B cell (primary cell): ENCODE results near the gene IL6ST. TPM values are rescaled to one million over a fixed set of nuclear protein-coding genes. Genes with fewer than 3 reads are reported as not detected.

Experiments used
- ATAC-seq: fragments of 200-7000 bp; cut with Tn5 transposase; one replicate; pipeline ENCODE4 v1.10.0; 2021; ENCODE audit warnings: low read depth, mild to moderate bottlenecking, moderate number of reproducible peaks, moderate library complexity
- CTCF ChIA-PET: fragments of 350-600 bp; sonication (Branson Sonifier 250); formaldehyde crosslinking; loops from one replicate; lab custom pipeline; 2021; ENCODE audit warnings: antibody characterized with exemption, inconsistent platforms; lab: Charles Lee
- POLR2A ChIA-PET: fragments of 350-600 bp; sonication (Branson Sonifier 250); formaldehyde crosslinking; loops from one replicate; lab custom pipeline; 2021; ENCODE audit warnings: antibody characterized with exemption; lab: Charles Lee
- DNase-seq: peaks from one replicate; pipeline ENCODE4 v3.0.0; 2013
- H2AFZ ChIP-seq: 2 replicates; pipeline ENCODE4 v1.6.1; 2012; ENCODE audit warnings: mild to moderate bottlenecking, low read depth, low read length; ENCODE audit not compliant: insufficient read depth, poor library complexity, severe bottlenecking
- H3K27ac ChIP-seq, 2 donors: 1 replicate in 1 of 2; 2 replicates in 1 of 2; pipeline ENCODE4 v1.5.1; 2012 to 2013; ENCODE audit warnings: low read length in 2 of 2, mild to moderate bottlenecking in 2 of 2, moderate library complexity in 1 of 2
- H3K27me3 ChIP-seq, 4 experiments: fragments of 200-600 bp in 1 of 4; sonication (generic) in 1 of 4; replicated peaks in 1 of 4; 1 replicate in 2 of 4; 2 replicates in 2 of 4; pipeline versions ENCODE4 v1.6.1 to v1.7.0; 2013 to 2016; ENCODE audit warnings: low read length in 3 of 4, mild to moderate bottlenecking in 2 of 4, mixed read lengths in 1 of 4, moderate library complexity in 1 of 4; ENCODE audit not compliant: insufficient read depth in 4 of 4, control insufficient read depth in 3 of 4; ENCODE audit errors: control extremely low read depth in 1 of 4
- H3K36me3 ChIP-seq, 2 experiments: replicated peaks in 1 of 2; 1 replicate in 1 of 2; 2 replicates in 1 of 2; pipeline versions ENCODE4 v1.6.1 to v1.7.1; 2013; ENCODE audit warnings: low read length in 1 of 2; ENCODE audit not compliant: insufficient read depth in 2 of 2, control insufficient read depth in 1 of 2; ENCODE audit errors: control extremely low read depth in 1 of 2, extremely low read depth in 1 of 2
- H3K4me1 ChIP-seq, 2 donors: fragments of 200-600 bp in 1 of 2; sonication (generic) in 1 of 2; 1 replicate in 1 of 2; 2 replicates in 1 of 2; pipeline versions ENCODE4 v1.5.1 to v1.6.1; 2013 to 2017; ENCODE audit warnings: low read length in 2 of 2; ENCODE audit not compliant: control insufficient read depth in 2 of 2, insufficient read depth in 2 of 2
- H3K4me2 ChIP-seq: replicated peaks from 2 replicates; pipeline ENCODE3; 2012; ENCODE audit warnings: mild to moderate bottlenecking, low read depth, low read length; ENCODE audit not compliant: poor library complexity, severe bottlenecking
- H3K4me3 ChIP-seq, 5 experiments: fragments of 200-600 bp in 1 of 5; sonication (generic) in 1 of 5; 1 replicate in 3 of 5; 2 replicates in 2 of 5; pipeline versions ENCODE4 v1.5.1 to v1.7.0; 2011 to 2016; ENCODE audit warnings: low read length in 4 of 5, mild to moderate bottlenecking in 4 of 5, low read depth in 2 of 5, control low read depth in 1 of 5, moderate library complexity in 1 of 5; ENCODE audit not compliant: insufficient read depth in 1 of 5; ENCODE audit errors: control extremely low read depth in 1 of 5, extremely low read depth in 1 of 5
- H3K79me2 ChIP-seq: fragments of 200-600 bp; sonication (generic); one replicate; pipeline ENCODE4 v1.6.0; 2016; ENCODE audit warnings: low read length; ENCODE audit not compliant: control insufficient read depth, insufficient read depth
- H3K9ac ChIP-seq: fragments of 200-600 bp; sonication (generic); 2 replicates; pipeline ENCODE4 v1.6.1; 2017; ENCODE audit warnings: mild to moderate bottlenecking, low read length, moderate library complexity
- H3K9me3 ChIP-seq, 3 donors: one replicate each; pipeline versions ENCODE4 v1.6.1 to v1.7.1; 2013; ENCODE audit warnings: low read length in 2 of 3; ENCODE audit not compliant: control insufficient read depth in 2 of 3, insufficient read depth in 1 of 3; ENCODE audit errors: control extremely low read depth in 1 of 3
- H4K20me1 ChIP-seq: 2 replicates; pipeline ENCODE4 v1.6.0; 2012; ENCODE audit warnings: mild to moderate bottlenecking, low read length; ENCODE audit not compliant: insufficient read depth, control insufficient read depth, poor library complexity, severe bottlenecking
- H3K27ac Mint-ChIP-seq: one replicate; pipeline ENCODE4 v1.8.0; 2021; ENCODE audit warnings: mixed read lengths
- H3K27me3 Mint-ChIP-seq: one replicate; pipeline ENCODE4 v1.8.0; 2021; ENCODE audit warnings: mixed read lengths
- H3K4me1 Mint-ChIP-seq: one replicate; pipeline ENCODE4 v1.8.0; 2021; ENCODE audit warnings: mixed read lengths
- H3K4me3 Mint-ChIP-seq: one replicate; pipeline ENCODE4 v1.8.0; 2021; ENCODE audit warnings: mixed read lengths
- H3K9me3 Mint-ChIP-seq: one replicate; pipeline ENCODE4 v1.8.0; 2022; ENCODE audit warnings: mixed read lengths; ENCODE audit not compliant: insufficient read depth
- CTCF ChIP-seq: fragments of 200-600 bp; IDR thresholded peaks from one replicate; pipeline ENCODE4 v1.8.0; 2022; ENCODE audit warnings: antibody characterized with exemption, mild to moderate bottlenecking
- EZH2 ChIP-seq: IDR thresholded peaks from 2 replicates; pipeline ENCODE4 v1.6.1; 2012; ENCODE audit warnings: borderline replicate concordance, low read depth, mild to moderate bottlenecking, moderate library complexity, low read length; ENCODE audit not compliant: insufficient read depth, poor library complexity, severe bottlenecking
- WGBS: methylation state at CpG from one replicate; pipeline ENCODE4 v1.1.5; 2013; ENCODE audit warnings: missing lambda C conversion rate; ENCODE audit not compliant: insufficient coverage; 5-methylcytosine and 5-hydroxymethylcytosine counted together
- intact Hi-C: fragments of 100-400 bp; cut with micrococcal nuclease; formaldehyde crosslinking; loops from one replicate; pipeline ENCODE4 v1.10.0; 2022
- polyA plus RNA-seq: library from polyadenylated mRNA; depleted of rRNA; stranded (reverse); fragments of >200 nt; gene quantifications from 2 replicates; pipeline ENCODE4 v1.2.3, GENCODE V29; 2012
- total RNA-seq, 2 donors: library from RNA; stranded (reverse); fragments of 120-200 nt in 1 of 2; gene quantifications; 1 replicate in 1 of 2; 2 replicates in 1 of 2; pipeline versions ENCODE4 v1.2.3 to v1.2.4, GENCODE V29; 2013 to 2022

The IL6ST gene
- total and polyA plus RNA-seq, 2 donors (not counting 1 experiment from before 2014, with no cell fraction given): 4.3 to 28.0 TPM

GRCh38 chr5:55973296-55973695 lies 21.5 kb downstream of the IL6ST start:
- no peak for ATAC-seq
- Mint-ChIP-seq H3K4me1 (no peaks in the 10 kb centered on the region), H3K9me3 (no peaks in the 10 kb centered on the region), H3K27me3 (no peaks in the 10 kb centered on the region), H3K4me3 (no peak overlapping the region), H3K27ac (no peak overlapping the region)
- 93% methylated on average over 2 of the region's 4 CpGs for WGBS
- H3K4me1 ChIP-seq: no peaks in the 10 kb centered on the region
- H3K9me3 ChIP-seq: no peaks in the 10 kb centered on the region
- no peak overlapping the region for H3K9ac ChIP-seq
- H3K27me3 ChIP-seq: no peaks in the 10 kb centered on the region
- no peak overlapping the region for H3K4me3 ChIP-seq
- DNase-seq: no peak
- H4K20me1 ChIP-seq: no peaks in the 10 kb centered on the region
- H2AFZ ChIP-seq: no peak overlapping the region
- TF ChIP-seq CTCF: no peak
- TF ChIP-seq EZH2: no peak
- POLR2A ChIA-PET: no interaction called here
- H3K4me2 ChIP-seq: no peak overlapping the region
- peaks cover 3 to 4% of the 10 kb centered on the region in 2 experiments for H3K36me3 ChIP-seq
- intact Hi-C loops: no loop called here
- peaks cover 11% of the 10 kb centered on the region for H3K79me2 ChIP-seq
- CTCF ChIA-PET: no interaction called here
- H3K27ac ChIP-seq: no peak overlapping the region

- Mint-ChIP-seq H3K4me3 (no peak overlapping the region), H3K9me3 (no peaks in the 10 kb centered on the region), H3K27ac (no peak overlapping the region), H3K27me3 (no peaks in the 10 kb centered on the region), H3K4me1 (no peaks in the 10 kb centered on the region)
- POLR2A ChIA-PET: no interaction called here
- no peak for TF ChIP-seq CTCF
- TF ChIP-seq EZH2: no peak
- CTCF ChIA-PET: interaction anchor here (0.9 to 2.3 kb wide), 3 partner anchors 8 to 34 kb away, joined by 3 to 11 read pairs (median 6); no protein-coding TSS in a partner anchor
- 88% methylated on average over 1 of the region's 1 CpG for WGBS
- H4K20me1 ChIP-seq: no peaks in the 10 kb centered on the region
- H3K9me3 ChIP-seq: no peaks in the 10 kb centered on the region
- H3K27ac ChIP-seq: no peak overlapping the region
- no peak overlapping the region for H2AFZ ChIP-seq
- intact Hi-C loops: no loop called here
- H3K36me3 ChIP-seq: peaks cover 2 to 4% of the 10 kb centered on the region in 2 experiments
- no peak overlapping the region for H3K4me3 ChIP-seq
- no peak overlapping the region for H3K4me2 ChIP-seq
- DNase-seq: no peak
- no peaks in the 10 kb centered on the region for H3K27me3 ChIP-seq
- no peak for ATAC-seq
- no peak overlapping the region for H3K9ac ChIP-seq
- no peaks in the 10 kb centered on the region for H3K79me2 ChIP-seq
- H3K4me1 ChIP-seq: no peaks in the 10 kb centered on the region
Measured at GRCh38 chr5:55969956-55970355, 24.8 kb downstream of the IL6ST start.
